Fibroblast of villous mesenchyme (primary cell): Measurements from ENCODE around the gene ERG. TPM values are rescaled to one million over a fixed set of nuclear protein-coding genes. Genes with fewer than 3 reads are reported as not detected.

ENCODE experiments used
- DNase-seq: peaks from one replicate; pipeline ENCODE4 v3.0.0-alpha.2; 2010; ENCODE audit warnings: low read depth
- H3K4me3 ChIP-seq: 2 replicates; pipeline ENCODE4 v1.5.1; 2011; ENCODE audit warnings: low read depth, mild to moderate bottlenecking, low read length
- CTCF ChIP-seq: IDR thresholded peaks from 2 replicates; pipeline ENCODE4 v1.5.1; 2012; ENCODE audit warnings: low read depth, mild to moderate bottlenecking, low read length; ENCODE audit not compliant: insufficient read depth
- total RNA-seq: library from RNA; depleted of rRNA; stranded (reverse); fragments of >200 nt; gene quantifications from 2 replicates; pipeline ENCODE4 v1.2.3, GENCODE V29; 2012

ERG gene
- total RNA-seq, 1 donor: not detected

- no peak for TF ChIP-seq CTCF
- DNase-seq: no peak
- H3K4me3 ChIP-seq: no peak overlapping the region
Measured at GRCh38 chr21:38402795-38403194, 95.5 kb downstream of the ERG start.

- DNase-seq: no peak
- H3K4me3 ChIP-seq: no peak overlapping the region
- TF ChIP-seq CTCF: no peak
Measured at GRCh38 chr21:38402291-38402690, 96.0 kb downstream of the ERG start.

GRCh38 chr21:38401191-38401926 is 96.9 kb downstream of the ERG start:
- no peak for TF ChIP-seq CTCF
- no peak overlapping the region for H3K4me3 ChIP-seq
- no peak for DNase-seq

GRCh38 chr21:38400195-38400919 is 97.9 kb downstream of the ERG start:
- no peak for TF ChIP-seq CTCF
- no peak for DNase-seq
- H3K4me3 ChIP-seq: no peak overlapping the region

GRCh38 chr21:38399103-38399502 is 99.2 kb downstream of the ERG start:
- DNase-seq: no peak
- H3K4me3 ChIP-seq: no peak overlapping the region
- no peak for TF ChIP-seq CTCF

- DNase-seq: no peak
- H3K4me3 ChIP-seq: no peak overlapping the region
- no peak for TF ChIP-seq CTCF
Measured at GRCh38 chr21:38396325-38396724, 102.0 kb downstream of the ERG start.
